WI38 (cell line): Measurements from ENCODE around the gene LLCFC1.

ENCODE experiments used
- H3K4me3 ChIP-seq: 2 replicates; pipeline ENCODE4 v1.5.1; 2011; ENCODE audit warnings: low read depth, mild to moderate bottlenecking, control low read depth, low read length
- CTCF ChIP-seq: IDR thresholded peaks from 2 replicates; pipeline ENCODE4 v1.5.1; 2012; ENCODE audit warnings: low read depth, mild to moderate bottlenecking, control low read depth, low read length

LLCFC1 gene

GRCh38 chr7:142954680-142955268 lies 15.5 kb downstream of the LLCFC1 start:
- no peak overlapping the region for H3K4me3 ChIP-seq
- TF ChIP-seq CTCF = no peak

- H3K4me3 ChIP-seq = no peak overlapping the region
- no peak for TF ChIP-seq CTCF
Measured at GRCh38 chr7:142956951-142957623, 17.8 kb downstream of the LLCFC1 start.

- H3K4me3 ChIP-seq = no peak overlapping the region
- TF ChIP-seq CTCF = no peak
Measured at GRCh38 chr7:142957723-142958122, 18.4 kb downstream of the LLCFC1 start.

- no peak for TF ChIP-seq CTCF
- H3K4me3 ChIP-seq = no peak overlapping the region
Measured at GRCh38 chr7:142959202-142959601, 19.9 kb downstream of the LLCFC1 start.

GRCh38 chr7:142960955-142961512 lies 21.8 kb downstream of the LLCFC1 start:
- no peak for TF ChIP-seq CTCF
- no peak overlapping the region for H3K4me3 ChIP-seq

- H3K4me3 ChIP-seq = no peak overlapping the region
- TF ChIP-seq CTCF = no peak
Measured at GRCh38 chr7:142961595-142961972, 22.3 kb downstream of the LLCFC1 start.
